GM12891 (cell line): ENCODE data around the gene NEK11.

Experiments
- PAX5 ChIP-seq: IDR thresholded peaks from 2 replicates; pipeline ENCODE4 v1.6.1; 2011; ENCODE audit warnings: low read length, moderate library complexity, mild to moderate bottlenecking; ENCODE audit not compliant: insufficient read depth, severe bottlenecking
- POLR2A ChIP-seq: IDR thresholded peaks from 2 replicates; pipeline ENCODE4 v1.6.1; 2011; ENCODE audit warnings: low read depth, low read length, control low read depth
- POLR2AphosphoS5 ChIP-seq: IDR thresholded peaks from 2 replicates; pipeline ENCODE4 v1.6.1; 2011; ENCODE audit warnings: low read depth, low read length, control low read depth

- TF ChIP-seq POLR2A (no peak), POLR2AphosphoS5 (no peak), PAX5 (no peak)
These were observed 195.1 kb downstream of the NEK11 start for GRCh38 chr3:131221731-131222130.
